ENCODE results near the gene CDK4. TPM values are rescaled to one million over a fixed set of nuclear protein-coding genes. Genes with fewer than 3 reads are reported as not detected.

CDK4 gene
- total RNA-seq, 4 donors from 2014 or later, result 66.3 to 104 (median 83.6) TPM

GRCh38 chr12:57765003-57765697, 13.0 kb upstream of the CDK4 start:
- TF ChIP-seq, protein P1, sequence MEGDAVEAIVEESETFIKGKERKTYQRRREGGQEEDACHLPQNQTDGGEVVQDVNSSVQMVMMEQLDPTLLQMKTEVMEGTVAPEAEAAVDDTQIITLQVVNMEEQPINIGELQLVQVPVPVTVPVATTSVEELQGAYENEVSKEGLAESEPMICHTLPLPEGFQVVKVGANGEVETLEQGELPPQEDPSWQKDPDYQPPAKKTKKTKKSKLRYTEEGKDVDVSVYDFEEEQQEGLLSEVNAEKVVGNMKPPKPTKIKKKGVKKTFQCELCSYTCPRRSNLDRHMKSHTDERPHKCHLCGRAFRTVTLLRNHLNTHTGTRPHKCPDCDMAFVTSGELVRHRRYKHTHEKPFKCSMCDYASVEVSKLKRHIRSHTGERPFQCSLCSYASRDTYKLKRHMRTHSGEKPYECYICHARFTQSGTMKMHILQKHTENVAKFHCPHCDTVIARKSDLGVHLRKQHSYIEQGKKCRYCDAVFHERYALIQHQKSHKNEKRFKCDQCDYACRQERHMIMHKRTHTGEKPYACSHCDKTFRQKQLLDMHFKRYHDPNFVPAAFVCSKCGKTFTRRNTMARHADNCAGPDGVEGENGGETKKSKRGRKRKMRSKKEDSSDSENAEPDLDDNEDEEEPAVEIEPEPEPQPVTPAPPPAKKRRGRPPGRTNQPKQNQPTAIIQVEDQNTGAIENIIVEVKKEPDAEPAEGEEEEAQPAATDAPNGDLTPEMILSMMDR (IDR thresholded peaks at IDR 0.05; ENCODE audit: low read depth), result no peak

DNA sequence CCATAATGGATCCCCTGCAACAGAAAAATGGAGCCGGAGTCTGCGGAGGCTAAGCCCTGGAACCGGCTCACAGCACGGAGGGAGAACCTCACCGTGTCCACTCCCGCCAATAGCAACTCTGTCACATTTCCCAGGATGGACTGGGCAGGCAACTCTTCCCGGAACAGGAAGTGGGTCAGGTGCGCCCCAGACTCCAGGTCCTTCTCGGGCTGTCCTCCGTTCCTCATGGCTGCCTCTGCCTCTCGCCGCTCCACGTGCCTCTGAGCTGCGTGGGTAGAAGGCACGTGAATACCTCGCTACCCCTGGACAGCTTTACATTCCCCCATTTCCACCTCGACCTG, 12.5 kb upstream of the CDK4 start:
- TF ChIP-seq, protein P1 (IDR thresholded peaks at IDR 0.05; ENCODE audit: low read depth), result no peak

- TF ChIP-seq, protein P1 (IDR thresholded peaks at IDR 0.05; ENCODE audit: low read depth), result no peak
These were observed 12.0 kb upstream of the CDK4 start for GRCh38 chr12:57763881-57764661.

DNA sequence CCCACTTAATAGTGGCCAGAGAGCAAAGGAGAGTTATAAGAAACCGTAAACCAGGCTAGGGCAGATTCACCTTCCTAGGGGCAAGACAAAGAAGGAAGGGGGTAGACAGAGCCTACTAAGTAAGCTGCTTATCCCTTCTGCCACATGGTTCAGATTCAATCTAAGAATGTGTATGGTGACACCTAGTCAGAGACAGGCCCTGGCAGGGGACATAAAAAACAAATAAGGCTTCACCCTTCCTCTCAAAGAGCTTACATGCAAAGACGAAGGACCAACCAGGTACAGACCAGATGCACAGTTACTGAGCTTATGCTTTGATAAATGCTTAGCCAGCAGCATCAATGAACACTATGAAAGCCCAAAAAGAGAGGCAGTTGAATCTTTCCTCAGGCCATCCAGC, 10.4 kb upstream of the CDK4 start:
- TF ChIP-seq, protein P1 (IDR thresholded peaks at IDR 0.05; ENCODE audit: low read depth), result no peak

GRCh38 chr12:57761391-57761998, 9.4 kb upstream of the CDK4 start:
- TF ChIP-seq, protein P1 (IDR thresholded peaks at IDR 0.05; ENCODE audit: low read depth), result no peak

DNA sequence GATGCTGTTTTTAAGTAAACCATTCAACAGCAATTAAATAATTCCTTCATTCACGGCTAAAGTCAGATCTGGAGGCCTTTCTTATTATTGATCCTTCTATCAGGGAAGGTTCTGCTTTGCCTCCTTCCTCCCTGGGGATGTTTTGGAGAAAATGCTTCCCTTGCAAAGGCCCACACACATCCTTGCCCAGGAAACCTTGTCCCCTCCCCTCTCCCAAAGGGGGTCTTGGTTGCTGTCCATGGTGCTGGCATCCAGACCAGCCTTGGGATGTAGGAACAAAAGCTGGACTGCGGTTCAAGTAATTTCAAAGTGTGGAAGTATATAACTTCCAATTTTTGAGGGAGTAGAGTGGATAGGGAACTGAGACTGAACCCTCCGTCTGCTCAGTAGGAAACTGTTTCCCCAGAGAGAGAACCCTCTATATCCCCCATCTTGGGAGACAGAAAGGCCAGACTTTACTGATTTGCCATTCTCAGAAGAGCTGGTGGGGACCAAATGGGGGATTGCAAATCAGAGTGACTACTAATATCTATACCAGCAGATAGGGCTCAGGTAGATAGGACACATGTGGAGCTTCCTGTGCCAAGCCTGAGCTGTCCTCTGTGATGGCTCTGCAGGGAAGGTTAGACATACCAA, 8.4 kb upstream of the CDK4 start:
- TF ChIP-seq, protein P1 (IDR thresholded peaks at IDR 0.05; ENCODE audit: low read depth), result no peak

Measured in subcutaneous adipose tissue (tissue), 4 donors.